Astrocyte (in vitro differentiated cells and primary cell): ENCODE data around the gene HOXB1. TPM values are rescaled to one million over a fixed set of nuclear protein-coding genes. Genes with fewer than 3 reads are reported as not detected.

Experiments used
- DNase-seq: peaks from one replicate; pipeline ENCODE4 v3.0.0-alpha.2; 2010; ENCODE audit warnings: low read depth
- FAIRE-seq: peaks from 2 replicates; lab custom pipeline; 2011; peaks lifted over from hg19 to GRCh38; lab: Jason Lieb, UNC
- H2AFZ ChIP-seq: 2 replicates; pipeline ENCODE4 v1.6.0; 2012; ENCODE audit warnings: low read depth, low read length, inconsistent platforms
- H3K27ac ChIP-seq: 2 replicates; pipeline ENCODE4 v1.5.1; 2011; ENCODE audit warnings: low read depth, low read length, inconsistent platforms
- H3K27me3 ChIP-seq: 2 replicates; pipeline ENCODE4 v1.6.0; 2011; ENCODE audit warnings: low read length, inconsistent platforms; ENCODE audit not compliant: insufficient read depth
- H3K36me3 ChIP-seq: 2 replicates; pipeline ENCODE4 v1.5.1; 2011; ENCODE audit warnings: low read length, inconsistent platforms; ENCODE audit not compliant: insufficient read depth
- H3K4me1 ChIP-seq: 2 replicates; pipeline ENCODE4 v1.5.1; 2011; ENCODE audit warnings: low read length, inconsistent platforms; ENCODE audit not compliant: insufficient read depth
- H3K4me2 ChIP-seq: 2 replicates; pipeline ENCODE4 v1.6.0; 2012; ENCODE audit warnings: low read length, inconsistent platforms
- H3K4me3 ChIP-seq: 2 replicates; pipeline ENCODE4 v1.5.1; 2011; ENCODE audit warnings: low read depth, mild to moderate bottlenecking, low read length, inconsistent platforms; ENCODE audit not compliant: insufficient read depth
- H3K79me2 ChIP-seq: 2 replicates; pipeline ENCODE4 v1.6.0; 2012; ENCODE audit warnings: mild to moderate bottlenecking, low read length, inconsistent platforms; ENCODE audit not compliant: insufficient read depth
- H3K9ac ChIP-seq: 2 replicates; pipeline ENCODE4 v1.6.0; 2012; ENCODE audit warnings: mild to moderate bottlenecking, low read length, inconsistent platforms
- H3K9me3 ChIP-seq: 2 replicates; pipeline ENCODE4 v1.5.1; 2012; ENCODE audit warnings: low read depth, mild to moderate bottlenecking, low read length, inconsistent platforms; ENCODE audit not compliant: insufficient read depth
- H4K20me1 ChIP-seq: 2 replicates; pipeline ENCODE4 v1.6.0; 2012; ENCODE audit warnings: low read length, inconsistent platforms; ENCODE audit not compliant: insufficient read depth
- H3K27ac Mint-ChIP-seq: one replicate; pipeline ENCODE4 v1.8.0; 2021; ENCODE audit warnings: mild to moderate bottlenecking, mixed read lengths; ENCODE audit not compliant: unreplicated experiment
- H3K27me3 Mint-ChIP-seq: one replicate; pipeline ENCODE4 v1.8.0; 2021; ENCODE audit warnings: low read depth, mixed read lengths; ENCODE audit not compliant: unreplicated experiment
- H3K36me3 Mint-ChIP-seq: one replicate; pipeline ENCODE4 v1.8.0; 2021; ENCODE audit warnings: low read depth, mixed read lengths; ENCODE audit not compliant: unreplicated experiment
- H3K4me1 Mint-ChIP-seq: one replicate; pipeline ENCODE4 v1.8.0; 2021; ENCODE audit warnings: low read depth, mixed read lengths; ENCODE audit not compliant: unreplicated experiment
- H3K4me3 Mint-ChIP-seq: one replicate; pipeline ENCODE4 v1.8.0; 2021; ENCODE audit warnings: mild to moderate bottlenecking, moderate library complexity, mixed read lengths; ENCODE audit not compliant: unreplicated experiment
- H3K9me3 Mint-ChIP-seq: one replicate; pipeline ENCODE4 v1.8.0; 2021; ENCODE audit warnings: mild to moderate bottlenecking, mixed read lengths; ENCODE audit not compliant: unreplicated experiment
- CTCF ChIP-seq: IDR thresholded peaks from 2 replicates; pipeline ENCODE4 v1.5.1; 2011; ENCODE audit warnings: low read depth, mild to moderate bottlenecking, inconsistent platforms, low read length, moderate library complexity; ENCODE audit not compliant: insufficient read depth
- EZH2 ChIP-seq: IDR thresholded peaks from 2 replicates; pipeline ENCODE4 v1.6.1; 2012; ENCODE audit warnings: mild to moderate bottlenecking, low read length, inconsistent platforms; ENCODE audit not compliant: insufficient read depth
- total RNA-seq: library from RNA; stranded (reverse); gene quantifications from 2 replicates; pipeline ENCODE4 v1.2.1, GENCODE V29; 2021

Gene HOXB1
- total RNA-seq, 1 donor from 2014 or later = not detected

- Mint-ChIP-seq H3K27ac (peak overlapping the region; percentile 47), H3K4me3 (no peak overlapping the region), H3K27me3 (peaks cover 25% of the 10 kb centered on the region), H3K9me3 (peaks cover 3% of the 10 kb centered on the region), H3K36me3 (no peaks in the 10 kb centered on the region), H3K4me1 (peaks cover 31% of the 10 kb centered on the region)
- H3K27ac ChIP-seq = no peak overlapping the region
- no peaks in the 10 kb centered on the region for H3K79me2 ChIP-seq
- H4K20me1 ChIP-seq = no peaks in the 10 kb centered on the region
- H3K9ac ChIP-seq = no peak overlapping the region
- no peaks in the 10 kb centered on the region for H3K9me3 ChIP-seq
- DNase-seq (no peak), FAIRE-seq (no peak)
- peaks cover 39% of the 10 kb centered on the region for H3K4me1 ChIP-seq
- TF ChIP-seq CTCF (no peak), EZH2 (no peak)
- no peaks in the 10 kb centered on the region for H3K27me3 ChIP-seq
- H3K4me2 ChIP-seq = no peak overlapping the region
- no peak overlapping the region for H3K4me3 ChIP-seq
- H3K36me3 ChIP-seq = no peaks in the 10 kb centered on the region
- no peak overlapping the region for H2AFZ ChIP-seq
Observed at GRCh38 chr17:48488548-48489106, 42.2 kb downstream of the HOXB1 start.

GRCh38 chr17:48487221-48487620 lies 43.6 kb downstream of the HOXB1 start:
- Histone ChIP-seq H3K79me2 (no peaks in the 10 kb centered on the region), H3K9me3 (no peaks in the 10 kb centered on the region), H3K4me1 (peaks cover 37% of the 10 kb centered on the region), H2AFZ (no peak overlapping the region), H3K27me3 (no peaks in the 10 kb centered on the region), H3K36me3 (no peaks in the 10 kb centered on the region), H4K20me1 (no peaks in the 10 kb centered on the region), H3K27ac (peak overlapping the region; percentile 100), H3K4me3 (no peak overlapping the region), H3K9ac (peak overlapping the region; percentile 67), H3K4me2 (peak overlapping the region; percentile 57)
- DNase-seq = no peak
- peaks cover 44% of the 10 kb centered on the region for H3K4me1 Mint-ChIP-seq
- H3K4me3 Mint-ChIP-seq = no peak overlapping the region
- H3K27me3 Mint-ChIP-seq = peaks cover 20% of the 10 kb centered on the region
- FAIRE-seq = peak; percentile 13
- no peak for TF ChIP-seq EZH2
- TF ChIP-seq CTCF = no peak
- peaks cover 3% of the 10 kb centered on the region for H3K9me3 Mint-ChIP-seq
- H3K36me3 Mint-ChIP-seq = no peaks in the 10 kb centered on the region
- peak overlapping the region; percentile 68 for H3K27ac Mint-ChIP-seq

GRCh38 chr17:48486557-48486956 lies 44.3 kb downstream of the HOXB1 start:
- no peak overlapping the region for H3K4me3 ChIP-seq
- Mint-ChIP-seq H3K9me3 (peaks cover 3% of the 10 kb centered on the region), H3K4me1 (peaks cover 47% of the 10 kb centered on the region), H3K36me3 (no peaks in the 10 kb centered on the region), H3K27ac (peak overlapping the region; percentile 68), H3K27me3 (peaks cover 19% of the 10 kb centered on the region), H3K4me3 (no peak overlapping the region)
- no peaks in the 10 kb centered on the region for H4K20me1 ChIP-seq
- H2AFZ ChIP-seq = no peak overlapping the region
- H3K36me3 ChIP-seq = no peaks in the 10 kb centered on the region
- TF ChIP-seq CTCF (peak; percentile 42), EZH2 (no peak)
- peak overlapping the region; percentile 67 for H3K9ac ChIP-seq
- peak; percentile 52 for FAIRE-seq
- H3K27ac ChIP-seq = peak overlapping the region; percentile 100
- H3K4me1 ChIP-seq = peaks cover 42% of the 10 kb centered on the region
- no peaks in the 10 kb centered on the region for H3K9me3 ChIP-seq
- no peaks in the 10 kb centered on the region for H3K27me3 ChIP-seq
- peak overlapping the region; percentile 57 for H3K4me2 ChIP-seq
- DNase-seq = peak; percentile 100
- no peaks in the 10 kb centered on the region for H3K79me2 ChIP-seq
